GM12891 (cell line): ENCODE results near the gene MAGEF1.

ENCODE experiments used
- POLR2A ChIP-seq: IDR thresholded peaks from 2 replicates; pipeline ENCODE4 v1.6.1; 2011; ENCODE audit warnings: low read depth, low read length, control low read depth
- SPI1 ChIP-seq: IDR thresholded peaks from 2 replicates; pipeline ENCODE4 v1.6.1; 2011; ENCODE audit warnings: low read depth, low read length, control low read depth
- TAF1 ChIP-seq: IDR thresholded peaks from 2 replicates; pipeline ENCODE4 v1.6.1; 2011; ENCODE audit warnings: low read depth, low read length, control low read depth

DNA sequence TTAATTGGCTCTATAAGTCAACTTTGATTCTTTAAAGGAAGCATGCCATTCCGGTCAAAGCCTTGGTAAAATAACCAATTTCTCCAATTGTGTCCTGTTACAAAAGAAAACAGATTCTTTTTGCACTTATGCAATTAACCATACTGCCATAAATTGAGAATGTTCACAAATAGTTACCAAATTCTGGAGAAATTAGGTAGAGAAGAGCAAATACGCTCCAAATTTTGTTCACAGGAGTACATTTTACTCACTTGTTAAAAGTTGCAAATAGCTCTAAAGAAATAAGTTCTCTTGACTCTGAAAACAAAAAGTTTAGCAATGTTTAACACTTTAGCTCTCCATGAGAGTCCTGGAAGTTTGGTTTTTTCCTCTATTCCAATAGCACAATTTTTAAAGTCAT is 11.1 kb downstream of the MAGEF1 start:
- TF ChIP-seq POLR2A (no peak), TAF1 (no peak), SPI1 (no peak)
